ENCODE measurements around the gene COX6B2.

COX6B2 gene

GRCh38 chr19:55383279-55384130 is 29.0 kb upstream of the COX6B2 start:
- DNase-seq (ENCODE audit: low read depth in 1 of 2, low spot score in 1 of 2), result no peak

DNA sequence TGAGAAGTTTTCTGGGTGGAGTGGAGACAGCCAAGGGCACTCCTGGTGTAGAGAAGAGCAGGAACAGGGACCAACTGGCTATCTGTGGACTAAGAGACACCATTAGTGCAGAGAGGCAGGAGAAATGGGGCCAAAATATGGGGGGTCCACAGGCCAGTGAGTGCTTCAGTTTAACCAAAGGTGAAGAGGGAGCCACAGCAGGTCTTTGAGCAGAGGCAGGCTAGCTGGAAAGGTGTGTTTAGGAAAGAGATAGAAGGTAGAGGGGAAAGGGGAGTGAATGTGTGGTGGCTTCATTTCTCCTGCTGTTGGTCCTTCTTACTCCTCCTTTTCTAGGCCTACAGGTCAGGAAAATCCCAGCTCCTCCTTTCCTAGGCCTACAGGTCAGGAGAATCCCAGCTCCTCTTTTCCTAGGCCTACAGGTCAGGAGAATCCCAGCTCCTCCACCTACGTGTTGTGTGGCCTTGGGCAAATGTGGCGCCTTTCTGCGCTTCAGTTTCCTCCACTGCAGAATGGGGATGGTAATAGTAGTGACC is 28.1 kb upstream of the COX6B2 start:
- DNase-seq (ENCODE audit: low read depth in 1 of 2, low spot score in 1 of 2), result no peak

DNA sequence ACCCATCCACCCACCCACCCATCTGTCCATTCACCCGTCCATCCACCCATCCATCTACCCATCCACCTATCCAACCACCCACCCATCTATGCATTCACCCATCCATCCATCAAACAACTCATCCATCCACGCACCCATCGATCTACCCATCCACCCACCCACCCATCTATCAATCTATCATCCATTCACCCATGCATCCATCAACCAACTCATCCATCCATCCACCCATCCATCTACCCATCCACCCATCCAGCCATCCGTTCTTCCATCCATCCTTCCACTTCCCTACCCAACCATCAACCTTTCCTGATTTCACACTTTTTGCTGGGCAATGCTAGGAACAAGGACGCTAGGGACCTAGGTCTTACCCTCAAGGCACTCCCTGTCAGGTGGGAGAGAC is 27.5 kb upstream of the COX6B2 start:
- DNase-seq (ENCODE audit: low read depth in 1 of 2, low spot score in 1 of 2), result no peak

DNA sequence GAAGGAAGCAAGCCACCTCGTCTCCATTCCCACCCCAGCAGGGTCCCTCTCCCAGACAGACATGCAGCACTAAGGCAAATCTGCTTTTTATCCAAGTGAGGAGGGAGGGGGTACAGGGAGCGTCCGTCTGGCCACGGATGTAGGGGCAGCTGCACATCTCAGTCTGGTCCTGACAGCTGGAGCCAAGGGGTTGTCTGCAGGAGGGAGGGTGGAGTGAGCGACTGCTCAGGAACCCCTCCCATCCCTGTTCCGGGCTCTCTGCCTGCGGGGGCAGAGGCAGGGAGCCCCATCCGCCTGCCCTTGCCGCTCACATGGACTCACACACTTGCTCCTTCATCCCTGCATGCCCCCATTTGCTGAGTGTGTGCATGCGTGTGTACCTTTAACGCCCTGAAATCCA is 24.7 kb upstream of the COX6B2 start:
- DNase-seq (ENCODE audit: low read depth in 1 of 2, low spot score in 1 of 2), result no peak

DNA sequence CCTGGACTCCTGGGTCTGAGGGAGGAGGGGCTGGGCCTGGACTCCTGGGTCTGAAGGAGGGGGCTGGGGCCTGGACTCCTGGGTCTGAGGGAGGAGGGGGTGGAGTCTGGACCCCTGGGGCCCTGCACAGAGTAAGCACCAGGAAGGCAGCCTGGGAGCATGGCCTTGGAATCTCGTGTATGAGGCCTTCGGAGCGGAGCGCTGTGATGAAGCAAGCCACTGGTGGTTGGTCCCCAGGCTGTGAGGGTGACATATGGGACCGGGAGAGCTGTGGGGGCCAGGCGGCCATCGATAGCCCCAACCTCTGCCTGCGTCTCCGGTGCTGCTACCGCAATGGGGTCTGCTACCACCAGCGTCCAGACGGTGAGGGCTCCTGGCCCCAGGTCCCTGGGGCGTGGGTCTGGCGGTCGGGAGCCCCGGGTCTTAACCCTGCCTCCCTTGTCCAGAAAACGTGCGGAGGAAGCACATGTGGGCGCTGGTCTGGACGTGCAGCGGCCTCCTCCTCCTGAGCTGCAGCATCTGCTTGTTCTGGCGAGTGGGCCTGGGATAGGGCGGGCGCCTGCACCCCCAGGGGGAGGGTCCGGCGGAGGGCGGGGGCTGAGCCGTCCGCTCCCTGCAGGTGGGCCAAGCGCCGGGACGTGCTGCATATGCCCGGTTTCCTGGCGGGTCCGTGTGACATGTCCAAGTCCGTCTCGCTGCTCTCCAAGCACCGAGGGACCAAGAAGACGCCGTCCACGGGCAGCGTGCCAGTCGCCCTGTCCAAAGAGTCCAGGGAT is 23.0 kb upstream of the COX6B2 start:
- DNase-seq (ENCODE audit: low read depth in 1 of 2, low spot score in 1 of 2), result no peak

- DNase-seq (ENCODE audit: low read depth in 1 of 2, low spot score in 1 of 2), result no peak
Measured at GRCh38 chr19:55376241-55376933, 21.9 kb upstream of the COX6B2 start, which contains the start of gene TMEM190. TSS of gene TMEM190 (plus strand) at chr19:55376826. CDS start at chr19:55376854, 28 bp downstream.

GRCh38 chr19:55373993-55374757 is 19.7 kb upstream of the COX6B2 start:
- DNase-seq (ENCODE audit: low read depth in 1 of 2, low spot score in 1 of 2), result no peak

GRCh38 chr19:55373306-55373992 is 18.9 kb upstream of the COX6B2 start:
- no peak for DNase-seq (ENCODE audit: low read depth in 1 of 2, low spot score in 1 of 2)

- no peak for DNase-seq (ENCODE audit: low read depth in 1 of 2, low spot score in 1 of 2)
Measured at GRCh38 chr19:55372316-55373081, 18.0 kb upstream of the COX6B2 start.

GRCh38 chr19:55370305-55370988 is 15.9 kb upstream of the COX6B2 start, which contains the start of gene IL11:
TSS of gene IL11 (minus strand) at chr19:55370463. CDS start at chr19:55370310, 153 bp downstream.
- DNase-seq (ENCODE audit: low read depth in 1 of 2, low spot score in 1 of 2), result no peak

DNA sequence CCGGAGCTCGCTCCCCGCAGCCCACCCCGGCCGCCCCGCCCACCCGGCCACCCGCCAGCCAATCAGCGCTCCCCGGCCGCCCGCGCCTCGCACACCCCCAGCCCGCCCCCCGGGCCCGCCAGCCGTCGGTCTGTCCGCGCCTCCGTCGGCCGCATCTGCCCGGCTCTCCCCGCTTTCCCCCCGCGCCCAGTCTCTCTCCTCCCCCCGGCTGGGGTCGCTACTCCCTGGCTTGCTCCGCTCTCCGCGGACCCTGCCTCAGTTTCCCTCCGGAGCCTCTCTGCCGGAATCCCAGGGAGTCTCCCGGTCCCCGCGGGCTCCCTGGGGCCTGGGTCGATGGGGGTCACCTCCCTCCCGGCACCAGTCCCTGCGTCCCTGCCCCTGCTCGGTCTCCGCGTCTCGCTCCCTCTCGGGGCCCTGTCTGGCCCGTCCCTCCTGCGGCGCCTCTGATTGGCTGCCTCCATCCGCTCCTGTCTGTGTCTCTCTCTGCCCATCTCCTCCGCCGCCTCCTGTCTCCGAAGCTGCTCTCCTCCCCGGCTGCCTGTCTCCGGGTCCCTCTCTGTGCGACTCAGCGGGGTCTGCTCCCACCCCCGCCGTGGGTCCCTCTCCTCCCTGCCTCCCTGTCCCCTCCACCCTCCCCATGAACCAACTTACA is 15.3 kb upstream of the COX6B2 start:
- DNase-seq (ENCODE audit: low read depth in 1 of 2, low spot score in 1 of 2), result no peak

DNA sequence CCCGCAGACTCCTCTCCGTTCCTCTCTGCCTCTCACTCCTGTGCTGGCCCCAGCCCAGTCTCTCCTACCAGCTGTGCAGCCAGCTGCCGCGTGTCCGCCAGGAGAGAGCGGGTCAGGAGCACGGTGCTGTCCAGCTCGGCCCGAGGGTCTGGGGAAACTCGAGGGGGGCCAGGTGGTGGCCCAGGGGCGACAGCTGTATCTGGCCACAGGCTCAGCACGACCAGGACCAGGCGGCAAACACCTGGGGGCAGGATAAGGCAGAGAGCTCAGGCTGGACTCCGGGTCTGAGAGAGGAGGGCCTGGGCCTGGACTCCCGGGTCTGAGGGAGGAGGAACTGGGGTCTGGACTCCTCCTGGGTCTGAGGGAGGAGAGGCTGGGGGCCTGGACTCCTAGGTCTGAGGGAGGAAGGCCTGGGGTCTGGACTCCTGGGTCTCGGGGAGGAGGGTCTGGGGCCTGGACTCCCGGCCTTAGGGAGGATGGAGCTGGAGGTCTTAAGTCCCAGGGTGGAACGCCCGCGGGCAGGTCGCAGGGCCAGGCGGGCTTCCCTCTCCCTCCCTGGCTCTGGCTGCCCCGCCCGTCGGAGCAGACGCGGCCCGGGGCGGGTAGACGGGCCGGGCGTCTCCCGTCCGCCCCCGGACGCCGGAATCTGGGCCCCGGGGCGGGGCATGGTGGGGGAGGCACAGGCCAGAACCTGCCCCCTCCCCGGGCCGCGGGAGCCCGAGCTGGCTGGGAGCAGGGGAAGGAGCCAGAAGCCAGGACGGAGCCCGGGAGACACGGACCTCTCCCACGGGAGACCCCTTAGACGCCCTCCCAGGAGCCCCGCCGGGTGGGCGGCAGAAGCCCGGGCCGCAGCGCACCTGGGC is 14.4 kb upstream of the COX6B2 start:
- DNase-seq (ENCODE audit: low read depth in 1 of 2, low spot score in 1 of 2), result no peak

GRCh38 chr19:55368106-55368505 is 13.6 kb upstream of the COX6B2 start:
- no peak for DNase-seq (ENCODE audit: low read depth in 1 of 2, low spot score in 1 of 2)

GRCh38 chr19:55366790-55367189 is 12.3 kb upstream of the COX6B2 start:
- no peak for DNase-seq (ENCODE audit: low read depth in 1 of 2, low spot score in 1 of 2)

GRCh38 chr19:55365964-55366363 is 11.4 kb upstream of the COX6B2 start:
- DNase-seq (ENCODE audit: low read depth in 1 of 2, low spot score in 1 of 2), result no peak

DNA sequence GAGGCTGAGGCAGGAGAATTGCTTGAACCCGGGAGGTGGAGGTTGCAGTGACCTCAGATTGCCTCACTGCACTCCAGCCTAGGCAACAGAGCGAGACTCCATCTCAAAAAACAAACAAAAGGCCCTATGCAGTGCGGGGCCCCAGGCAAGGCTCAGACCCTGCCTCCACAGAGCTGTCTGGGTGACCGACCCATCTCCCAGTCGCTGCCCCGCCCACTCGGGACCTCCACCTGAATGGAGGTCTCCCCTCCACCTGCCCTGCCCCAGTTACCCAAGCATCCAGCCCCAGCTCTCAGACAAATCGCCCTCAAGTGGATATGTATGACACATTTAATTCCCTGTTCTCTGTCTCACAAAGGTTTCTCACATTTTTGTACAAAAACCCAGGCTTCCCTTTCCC is 10.7 kb upstream of the COX6B2 start:
- no peak for DNase-seq (ENCODE audit: low read depth in 1 of 2, low spot score in 1 of 2)
